ENCODE measurements around the gene C13orf42. TPM values are rescaled to one million over a fixed set of nuclear protein-coding genes. Genes with fewer than 3 reads are reported as not detected.

C13orf42 gene
- total and polyA plus RNA-seq, 10 of the 15 experiments (the other 5 are each of a cell fraction or from before 2014, with no cell fraction given), result not detected

- H2AFZ ChIP-seq (ENCODE audit: control insufficient read depth, low read depth, low read length), result no peak overlapping the region
- WGBS (ENCODE audit: insufficient coverage, insufficient replicate concordance, low lambda C conversion rate, missing lambda C conversion rate), result 76% methylated on average over 4 of the region's 4 CpGs
- no peaks in the 10 kb centered on the region; a peak in 1 of 4 replicates for H3K27me3 ChIP-seq (replicated peaks in 1 of 2; ENCODE audit: control insufficient read depth in 2 of 2, insufficient read depth in 2 of 2, low read length in 1 of 2)
- no peaks in the 10 kb centered on the region for H3K79me2 ChIP-seq (ENCODE audit: control insufficient read depth, insufficient read depth, low read length)
- no TSS peak for BruUV-seq (replicated peaks)
- H3K4me3 ChIP-seq, result no peak overlapping the region
- H4K20me1 ChIP-seq (ENCODE audit: control insufficient read depth, insufficient read depth), result no peaks in the 10 kb centered on the region
- CTCF ChIA-PET, result no interaction called here
- H3K4me1 ChIP-seq (ENCODE audit: control insufficient read depth, insufficient read depth, low read length), result no peaks in the 10 kb centered on the region
- POLR2A ChIA-PET, result no interaction called here
- DNase-seq (ENCODE audit: low read depth, low spot score) (no peak), ATAC-seq (no peak), FAIRE-seq (no peak)
- no peaks in the 10 kb centered on the region for H3K9me3 ChIP-seq (replicated peaks; ENCODE audit: control insufficient read depth, insufficient read depth, low read length)
- no peak overlapping the region for H3K4me2 ChIP-seq (ENCODE audit: control insufficient read depth, insufficient read depth)
- H3K36me3 ChIP-seq (ENCODE audit: control insufficient read depth in 2 of 2, insufficient read depth in 2 of 2, low read length in 1 of 2), result no peaks in the 10 kb centered on the region
- RAD21 ChIA-PET (ENCODE audit: unreplicated experiment), result no interaction called here
- in situ Hi-C loops (cut with MboI) (no loop called here), intact Hi-C loops (cut with micrococcal nuclease; ENCODE audit: unreplicated experiment) (no loop called here)
- no peak overlapping the region for H3K27ac ChIP-seq (ENCODE audit: control insufficient read depth, insufficient read depth)
- TF ChIP-seq SP1 (IDR thresholded peaks at IDR 0.05; ENCODE audit: low read depth, low read length) (no peak), ZSCAN29 (IDR thresholded peaks at IDR 0.05) (no peak), E2F8 (IDR thresholded peaks at IDR 0.05; ENCODE audit: low read depth, partially characterized antibody) (no peak)
- H3K9ac ChIP-seq (ENCODE audit: control insufficient read depth, insufficient read depth, low read length), result no peak overlapping the region
- SMC1A ChIA-PET (ENCODE audit: uncharacterized antibody, unreplicated experiment), result no interaction called here
Measured at GRCh38 chr13:51041126-51041525, 69.9 kb downstream of the C13orf42 start.

- in situ Hi-C loops (cut with MboI), result no loop called here
- ATAC-seq, result no peak
- RAD21 ChIA-PET (ENCODE audit: unreplicated experiment), result no interaction called here
- Histone ChIP-seq H3K27ac (ENCODE audit: control insufficient read depth, insufficient read depth) (no peak overlapping the region), H3K9me3 (replicated peaks; ENCODE audit: control insufficient read depth, insufficient read depth, low read length) (no peaks in the 10 kb centered on the region), H3K4me2 (ENCODE audit: control insufficient read depth, insufficient read depth) (no peak overlapping the region), H4K20me1 (ENCODE audit: control insufficient read depth, insufficient read depth) (no peaks in the 10 kb centered on the region), H3K36me3 (ENCODE audit: control insufficient read depth in 2 of 2, insufficient read depth in 2 of 2, low read length in 1 of 2) (no peaks in the 10 kb centered on the region), H2AFZ (ENCODE audit: control insufficient read depth, low read depth, low read length) (no peak overlapping the region), H3K27me3 (replicated peaks in 1 of 2; ENCODE audit: control insufficient read depth in 2 of 2, insufficient read depth in 2 of 2, low read length in 1 of 2) (peaks cover 0 to 3% of the 10 kb centered on the region in 2 experiments; a peak in 3 of 4 replicates), H3K4me1 (ENCODE audit: control insufficient read depth, insufficient read depth, low read length) (no peaks in the 10 kb centered on the region), H3K9ac (ENCODE audit: control insufficient read depth, insufficient read depth, low read length) (no peak overlapping the region), H3K79me2 (ENCODE audit: control insufficient read depth, insufficient read depth, low read length) (no peaks in the 10 kb centered on the region), H3K4me3 (no peak overlapping the region)
- 22% methylated on average over 7 of the region's 7 CpGs for WGBS (ENCODE audit: insufficient coverage, insufficient replicate concordance, low lambda C conversion rate, missing lambda C conversion rate)
- intact Hi-C loops (cut with micrococcal nuclease; ENCODE audit: unreplicated experiment), result no loop called here
- TF ChIP-seq USF1 (IDR thresholded peaks at IDR 0.05; ENCODE audit: borderline replicate concordance, extremely low read length, insufficient read depth, low read depth, low read length), result no peak
- SMC1A ChIA-PET (ENCODE audit: uncharacterized antibody, unreplicated experiment), result no interaction called here
- no peak for FAIRE-seq
- POLR2A ChIA-PET, result no interaction called here
- BruUV-seq (replicated peaks), result no TSS peak
- no peak for DNase-seq (ENCODE audit: low read depth, low spot score)
- CTCF ChIA-PET, result no interaction called here
Measured at GRCh38 chr13:51040431-51040830, 70.6 kb downstream of the C13orf42 start.

Measured in GM12878 (cell line).